Measurements from ENCODE around the gene CMTR1.
"Not testable (repeated sequence)": the region's sequence is repeated elsewhere in the genome, so short reads cannot be mapped to it uniquely, and the experiment has no call there.

The CMTR1 gene

GRCh38 chr6:37492991-37493660 lies 60.1 kb downstream of the CMTR1 start:
- no peak for DNase-seq

- no peak for DNase-seq
Observed at GRCh38 chr6:37493661-37493995, 60.6 kb downstream of the CMTR1 start.

GRCh38 chr6:37495244-37495934 lies 62.4 kb downstream of the CMTR1 start:
- DNase-seq, result no peak

- no peak for DNase-seq
Observed at GRCh38 chr6:37496951-37497885, 64.2 kb downstream of the CMTR1 start.

- DNase-seq, result peak; percentile 92
Observed at GRCh38 chr6:37499433-37500293, 66.6 kb downstream of the CMTR1 start, which contains the start of gene CCDC167. Gene CCDC167, minus strand, starts transcription at chr6:37499893. Its CDS starts 30 bp downstream, at chr6:37499863.

GRCh38 chr6:37500294-37500608 lies 67.2 kb downstream of the CMTR1 start:
- DNase-seq, result no peak

- DNase-seq, result not testable (repeated sequence)
Observed at GRCh38 chr6:37500904-37501303, 67.9 kb downstream of the CMTR1 start.

- DNase-seq, result no peak
Observed at GRCh38 chr6:37501632-37502491, 68.8 kb downstream of the CMTR1 start.

GRCh38 chr6:37502703-37503291 lies 69.8 kb downstream of the CMTR1 start:
- peak; percentile 68 for DNase-seq

- DNase-seq, result no peak
Observed at GRCh38 chr6:37503309-37503965, 70.4 kb downstream of the CMTR1 start.

- no peak for DNase-seq
Observed at GRCh38 chr6:37504024-37504423, 71.0 kb downstream of the CMTR1 start.

GRCh38 chr6:37506479-37506878 lies 73.5 kb downstream of the CMTR1 start:
- no peak for DNase-seq

GRCh38 chr6:37507077-37507476 lies 74.1 kb downstream of the CMTR1 start:
- no peak for DNase-seq

- DNase-seq, result no peak
Observed at GRCh38 chr6:37507690-37508421, 74.8 kb downstream of the CMTR1 start.

GRCh38 chr6:37511201-37511600 lies 78.2 kb downstream of the CMTR1 start:
- no peak for DNase-seq

- DNase-seq, result no peak
Observed at GRCh38 chr6:37511910-37512399, 78.9 kb downstream of the CMTR1 start.

GRCh38 chr6:37512400-37513011 lies 79.5 kb downstream of the CMTR1 start:
- DNase-seq, result no peak

GRCh38 chr6:37513155-37513554 lies 80.1 kb downstream of the CMTR1 start:
- DNase-seq, result no peak

- no peak for DNase-seq
Observed at GRCh38 chr6:37513576-37513975, 80.6 kb downstream of the CMTR1 start.
